Activated T-helper 1 cell treated with anti-CD3 and anti-CD28 coated beads, Interleukin-12 subunit alpha, Interleukin-12 subunit beta, Interleukin-2, Interleukin-4 antibody, amounts not matched to agents 30 ng/mL and 10 ng/mL and 1 ng/mL, durations not matched to agents 14 hours and 24 hours and 36 hours (primary cell): ENCODE results near the gene MCOLN1. TPM values are rescaled to one million over a fixed set of nuclear protein-coding genes. Genes with fewer than 3 reads are reported as not detected.

Experiments used
- DNase-seq: peaks from one replicate; pipeline ENCODE4 v3.0.0; 2021; ENCODE audit warnings: low spot score
- H3K27ac Mint-ChIP-seq: one replicate; pipeline ENCODE4 v1.8.0; 2021; ENCODE audit warnings: mild to moderate bottlenecking, mixed read lengths
- H3K27me3 Mint-ChIP-seq: one replicate; pipeline ENCODE4 v1.8.0; 2022; ENCODE audit warnings: mild to moderate bottlenecking, moderate library complexity, mixed read lengths; ENCODE audit not compliant: insufficient read depth
- H3K36me3 Mint-ChIP-seq: one replicate; pipeline ENCODE4 v1.8.0; 2021; ENCODE audit warnings: low read depth, mixed read lengths
- H3K4me1 Mint-ChIP-seq: one replicate; pipeline ENCODE4 v1.8.0; 2021; ENCODE audit warnings: low read depth, mixed read lengths
- H3K4me3 Mint-ChIP-seq: one replicate; pipeline ENCODE4 v1.8.0; 2021; ENCODE audit warnings: mild to moderate bottlenecking, moderate library complexity, mixed read lengths
- H3K9me3 Mint-ChIP-seq: one replicate; pipeline ENCODE4 v1.8.0; 2021; ENCODE audit warnings: mixed read lengths
- intact Hi-C: fragments of 100-400 bp; cut with micrococcal nuclease; formaldehyde crosslinking; loops from one replicate; pipeline ENCODE4 v1.15.1; 2024
- total RNA-seq: library from RNA; stranded (reverse); gene quantifications from 2 replicates; pipeline ENCODE4 v1.2.3, GENCODE V29; 2022

MCOLN1 gene
- total RNA-seq, 1 donor from 2014 or later: 14.0 TPM

DNA sequence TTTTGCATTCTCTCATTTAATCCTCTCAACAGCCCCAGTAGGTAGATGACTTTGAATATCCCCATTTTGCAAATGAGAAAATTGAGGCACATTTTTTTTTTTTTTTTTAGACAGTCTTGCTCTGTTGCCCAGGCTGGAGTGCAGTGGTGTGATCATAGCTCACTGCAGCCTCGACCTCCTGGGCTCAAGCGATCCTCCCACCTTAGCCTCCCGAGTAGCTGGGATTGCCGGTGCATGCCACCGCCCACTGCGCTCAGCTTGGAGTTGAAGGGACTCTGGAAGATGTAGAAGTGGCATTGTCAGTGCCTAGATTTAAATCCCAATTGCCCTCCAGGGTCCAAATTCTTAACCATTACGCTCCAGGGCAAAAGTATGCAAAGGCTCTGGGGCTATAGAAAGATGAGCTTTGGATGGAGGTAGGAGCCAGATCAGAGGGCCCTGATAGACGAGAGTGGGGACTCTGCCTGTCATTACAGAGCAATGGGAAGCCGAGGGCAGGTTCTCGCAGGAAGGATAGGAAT lies 813 bp upstream of the MCOLN1 start:
- no peak for DNase-seq
- peaks cover 8% of the 10 kb centered on the region for H3K4me1 Mint-ChIP-seq
- H3K27ac Mint-ChIP-seq: peak overlapping the region; percentile 89
- H3K27me3 Mint-ChIP-seq: peaks cover 14% of the 10 kb centered on the region
- intact Hi-C loops: loop anchor here (1.0 to 2.0 kb wide), 2 partner anchors 13 to 29 kb away; no protein-coding TSS in a partner anchor
- H3K36me3 Mint-ChIP-seq: no peaks in the 10 kb centered on the region
- H3K9me3 Mint-ChIP-seq: no peaks in the 10 kb centered on the region
- peak overlapping the region; percentile 80 for H3K4me3 Mint-ChIP-seq

DNA sequence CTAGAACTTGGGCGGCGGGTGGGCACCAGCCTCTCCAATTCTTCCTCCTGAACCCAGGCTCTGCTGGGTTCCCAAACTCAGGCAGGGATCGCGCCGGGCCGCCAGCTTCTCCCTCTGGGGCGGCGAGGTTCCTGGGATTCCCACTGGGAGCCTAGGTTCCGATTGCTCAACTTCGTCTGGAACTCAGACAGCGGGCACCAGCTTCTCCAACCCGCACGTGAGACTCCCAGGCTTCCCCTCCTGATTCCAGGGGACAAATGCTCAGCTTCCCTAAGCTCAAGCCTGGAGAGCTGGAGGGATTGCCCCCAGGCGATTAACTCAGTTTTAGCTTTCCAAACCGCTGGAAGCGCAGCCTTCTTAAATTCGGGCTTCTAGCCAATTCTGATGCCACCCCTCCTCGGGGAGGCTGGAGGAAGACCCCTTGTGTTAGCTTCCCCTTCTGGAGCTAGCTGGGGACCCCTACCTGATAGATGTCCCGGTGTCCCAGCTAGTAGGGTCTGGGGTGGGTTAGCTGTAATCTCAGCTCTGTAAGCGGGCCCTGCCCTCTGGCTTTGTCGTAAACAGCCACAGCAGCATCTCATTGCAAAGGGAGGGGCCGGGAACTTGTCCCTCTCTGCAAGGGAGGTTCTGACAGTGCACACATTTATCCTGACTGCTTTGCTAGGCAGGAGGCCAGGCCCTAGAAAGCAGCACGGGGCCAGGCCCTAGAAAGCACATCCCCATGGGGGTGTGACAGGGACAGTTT lies 671 bp downstream of the MCOLN1 start:
- DNase-seq: no peak
- Mint-ChIP-seq H3K36me3 (no peaks in the 10 kb centered on the region), H3K4me1 (peaks cover 8% of the 10 kb centered on the region), H3K27me3 (peaks cover 4% of the 10 kb centered on the region), H3K4me3 (peak overlapping the region; percentile 77), H3K9me3 (no peaks in the 10 kb centered on the region), H3K27ac (peak overlapping the region; percentile 23)
- intact Hi-C loops: loop anchor here (1.0 to 2.0 kb wide), 2 partner anchors 11 to 30 kb away; no protein-coding TSS in a partner anchor

DNA sequence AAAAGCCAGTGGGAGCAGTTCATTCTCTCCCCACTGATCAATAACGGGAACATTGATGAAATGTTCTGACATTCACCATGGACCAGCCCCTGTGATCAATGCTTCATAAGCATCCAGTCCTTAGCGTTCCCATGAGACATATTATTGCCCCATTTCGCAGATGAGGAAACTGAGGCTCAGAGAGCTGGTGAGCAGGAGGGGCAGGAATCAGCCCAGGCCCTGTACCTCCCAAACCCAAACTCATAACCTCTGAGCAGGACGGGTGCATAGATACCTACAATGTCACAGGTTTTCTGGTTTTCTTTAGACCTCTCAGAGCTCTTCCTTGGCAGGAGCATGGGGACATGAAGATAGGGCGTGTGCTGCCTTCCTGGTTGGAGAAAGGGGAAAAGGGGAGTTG lies 2.1 kb downstream of the MCOLN1 start:
- no peak overlapping the region for H3K27ac Mint-ChIP-seq
- peaks cover 8% of the 10 kb centered on the region for H3K4me1 Mint-ChIP-seq
- H3K36me3 Mint-ChIP-seq: peaks cover 3% of the 10 kb centered on the region
- H3K4me3 Mint-ChIP-seq: no peak overlapping the region
- H3K27me3 Mint-ChIP-seq: peaks cover 4% of the 10 kb centered on the region
- no peak for DNase-seq
- no peaks in the 10 kb centered on the region for H3K9me3 Mint-ChIP-seq
- intact Hi-C loops: no loop called here

DNA sequence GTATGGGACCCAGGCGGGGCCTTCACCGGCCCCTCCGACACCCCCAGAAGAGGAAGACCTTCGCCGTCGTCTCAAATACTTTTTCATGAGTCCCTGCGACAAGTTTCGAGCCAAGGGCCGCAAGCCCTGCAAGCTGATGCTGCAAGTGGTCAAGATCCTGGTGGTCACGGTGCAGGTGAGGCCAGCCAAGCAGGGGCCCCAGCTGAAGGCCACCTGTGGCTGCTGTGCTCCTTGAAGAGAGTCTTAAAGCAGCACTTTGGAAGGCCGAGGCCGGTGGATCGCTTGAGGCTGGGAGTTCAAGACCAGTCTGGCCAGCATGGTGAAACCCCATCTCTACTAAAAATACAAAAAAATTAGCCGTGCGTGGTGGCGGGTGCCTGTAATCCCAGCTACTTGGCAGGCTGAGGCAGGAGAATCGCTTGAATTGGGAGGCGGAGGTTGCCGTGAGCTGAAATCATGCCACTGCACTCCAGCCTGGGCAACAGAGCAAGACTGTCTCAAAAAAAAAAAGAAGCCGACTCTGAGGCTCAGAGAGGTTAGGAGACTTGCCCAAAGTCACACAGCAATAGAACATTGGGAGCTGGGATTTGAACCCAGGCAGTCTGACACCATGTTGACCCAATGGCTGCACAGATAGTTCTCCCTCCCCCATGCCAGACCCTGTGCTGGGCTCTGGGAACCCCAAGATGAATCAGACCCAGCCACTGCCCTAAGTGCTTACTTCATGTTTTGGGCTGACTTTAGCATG lies 2.7 kb downstream of the MCOLN1 start:
- Mint-ChIP-seq H3K4me3 (peak overlapping the region; percentile 37), H3K27me3 (peaks cover 4% of the 10 kb centered on the region), H3K36me3 (peaks cover 3% of the 10 kb centered on the region), H3K27ac (no peak overlapping the region), H3K4me1 (peaks cover 8% of the 10 kb centered on the region), H3K9me3 (no peaks in the 10 kb centered on the region)
- intact Hi-C loops: no loop called here
- DNase-seq: no peak

DNA sequence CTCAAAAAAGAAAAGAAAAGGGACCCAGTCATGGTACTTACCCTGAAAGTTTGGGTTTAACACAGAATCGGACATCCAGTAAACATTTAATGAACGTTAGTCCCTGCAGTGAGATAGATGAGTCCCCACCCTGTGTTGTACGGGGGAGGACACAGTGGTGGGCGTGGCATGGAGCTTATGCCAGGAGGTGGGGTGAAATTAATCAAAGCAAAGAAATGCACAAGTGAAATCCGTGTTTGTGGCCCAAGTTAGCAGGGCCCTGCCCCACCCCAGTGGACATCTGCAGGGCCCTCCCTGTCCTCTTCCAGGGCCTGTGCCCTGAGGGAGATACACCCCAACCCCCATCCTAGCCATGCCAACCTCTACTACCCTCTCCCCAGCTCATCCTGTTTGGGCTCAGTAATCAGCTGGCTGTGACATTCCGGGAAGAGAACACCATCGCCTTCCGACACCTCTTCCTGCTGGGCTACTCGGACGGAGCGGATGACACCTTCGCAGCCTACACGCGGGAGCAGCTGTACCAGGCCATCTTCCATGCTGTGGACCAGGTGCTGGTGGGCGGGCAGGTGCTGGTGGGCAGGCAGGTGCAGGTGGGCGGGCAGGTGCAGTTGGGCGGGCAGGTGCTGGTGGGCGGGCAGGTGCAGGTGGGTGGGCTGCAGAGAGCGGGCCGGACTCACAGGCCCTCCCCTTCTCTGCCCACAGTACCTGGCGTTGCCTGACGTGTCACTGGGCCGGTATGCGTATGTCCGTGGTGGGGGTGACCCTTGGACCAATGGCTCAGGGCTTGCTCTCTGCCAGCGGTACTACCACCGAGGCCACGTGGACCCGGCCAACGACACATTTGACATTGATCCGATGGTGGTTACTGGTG lies 3.9 kb downstream of the MCOLN1 start:
- Mint-ChIP-seq H3K27me3 (peaks cover 4% of the 10 kb centered on the region), H3K27ac (no peak overlapping the region), H3K4me1 (peaks cover 8% of the 10 kb centered on the region), H3K4me3 (no peak overlapping the region), H3K36me3 (peaks cover 4% of the 10 kb centered on the region), H3K9me3 (no peaks in the 10 kb centered on the region)
- intact Hi-C loops: no loop called here
- DNase-seq: no peak

DNA sequence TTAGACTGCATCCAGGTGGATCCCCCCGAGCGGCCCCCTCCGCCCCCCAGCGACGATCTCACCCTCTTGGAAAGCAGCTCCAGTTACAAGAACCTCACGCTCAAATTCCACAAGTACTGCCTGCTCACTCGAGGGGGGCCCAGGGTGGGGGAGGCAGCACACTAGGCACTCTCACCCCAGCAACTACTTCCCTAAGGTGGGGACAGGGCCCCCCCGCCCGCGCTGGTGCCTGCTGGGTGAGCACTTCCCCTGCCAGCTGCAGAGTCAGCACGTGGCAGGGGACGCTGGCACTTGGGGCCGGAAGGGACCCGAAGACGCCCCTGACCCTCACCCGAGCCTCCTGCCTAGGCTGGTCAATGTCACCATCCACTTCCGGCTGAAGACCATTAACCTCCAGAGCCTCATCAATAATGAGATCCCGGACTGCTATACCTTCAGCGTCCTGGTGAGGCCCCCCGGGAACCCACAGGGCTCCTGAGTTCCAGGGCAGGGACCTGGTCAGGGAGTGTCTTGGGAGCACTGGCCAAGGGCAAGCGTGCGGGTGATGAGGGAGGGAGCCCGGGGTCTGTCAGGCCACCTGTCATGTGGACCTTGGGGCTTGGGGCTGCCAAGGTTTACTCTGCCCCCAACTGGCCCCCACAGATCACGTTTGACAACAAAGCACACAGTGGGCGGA lies 5.2 kb downstream of the MCOLN1 start:
- no peak for DNase-seq
- Mint-ChIP-seq H3K9me3 (no peaks in the 10 kb centered on the region), H3K36me3 (peaks cover 6% of the 10 kb centered on the region), H3K27ac (no peak overlapping the region), H3K4me1 (no peaks in the 10 kb centered on the region), H3K27me3 (no peaks in the 10 kb centered on the region), H3K4me3 (no peak overlapping the region)
- intact Hi-C loops: no loop called here

DNA sequence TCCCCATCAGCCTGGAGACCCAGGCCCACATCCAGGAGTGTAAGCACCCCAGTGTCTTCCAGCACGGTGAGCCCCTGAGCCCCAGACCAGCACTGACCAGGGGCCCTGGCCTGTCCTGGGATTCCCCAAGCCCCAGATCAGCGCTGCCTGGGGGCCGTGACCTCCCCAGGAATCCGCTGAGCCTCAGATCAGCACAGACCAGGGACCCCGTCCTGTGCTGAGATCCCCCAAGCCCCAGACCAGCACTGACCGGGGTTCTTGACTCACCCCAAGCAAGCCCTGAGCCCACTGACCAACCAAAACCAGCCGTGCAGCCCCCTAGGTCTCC lies 5.7 kb downstream of the MCOLN1 start:
- H3K4me3 Mint-ChIP-seq: no peak overlapping the region
- intact Hi-C loops: no loop called here
- H3K9me3 Mint-ChIP-seq: no peaks in the 10 kb centered on the region
- no peak for DNase-seq
- H3K4me1 Mint-ChIP-seq: no peaks in the 10 kb centered on the region
- H3K36me3 Mint-ChIP-seq: peaks cover 6% of the 10 kb centered on the region
- no peak overlapping the region for H3K27ac Mint-ChIP-seq
- H3K27me3 Mint-ChIP-seq: no peaks in the 10 kb centered on the region

DNA sequence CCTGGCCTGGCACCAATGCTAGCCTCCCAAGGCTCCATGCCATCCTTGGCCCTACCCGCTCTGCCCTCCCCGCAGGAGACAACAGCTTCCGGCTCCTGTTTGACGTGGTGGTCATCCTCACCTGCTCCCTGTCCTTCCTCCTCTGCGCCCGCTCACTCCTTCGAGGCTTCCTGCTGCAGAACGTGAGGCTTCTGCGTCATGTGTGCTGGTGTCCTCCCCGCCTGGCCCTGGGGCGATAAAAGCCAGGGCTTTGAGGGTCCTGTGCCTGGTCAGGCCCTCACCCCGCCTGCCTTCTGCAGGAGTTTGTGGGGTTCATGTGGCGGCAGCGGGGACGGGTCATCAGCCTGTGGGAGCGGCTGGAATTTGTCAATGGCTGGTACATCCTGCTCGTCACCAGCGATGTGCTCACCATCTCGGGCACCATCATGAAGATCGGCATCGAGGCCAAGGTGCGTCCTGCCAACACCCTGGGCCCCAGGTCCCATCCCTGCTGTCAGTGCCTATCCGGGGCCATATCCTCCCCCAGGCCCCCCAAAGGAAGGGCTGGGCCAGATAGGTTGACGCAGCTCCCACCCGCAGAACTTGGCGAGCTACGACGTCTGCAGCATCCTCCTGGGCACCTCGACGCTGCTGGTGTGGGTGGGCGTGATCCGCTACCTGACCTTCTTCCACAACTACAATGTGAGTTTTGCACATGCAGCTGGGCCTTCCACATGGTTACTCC lies 6.3 kb downstream of the MCOLN1 start:
- Mint-ChIP-seq H3K36me3 (peaks cover 6% of the 10 kb centered on the region), H3K27ac (no peak overlapping the region), H3K9me3 (no peaks in the 10 kb centered on the region), H3K4me1 (no peaks in the 10 kb centered on the region), H3K27me3 (no peaks in the 10 kb centered on the region), H3K4me3 (no peak overlapping the region)
- no peak for DNase-seq
- intact Hi-C loops: no loop called here

DNA sequence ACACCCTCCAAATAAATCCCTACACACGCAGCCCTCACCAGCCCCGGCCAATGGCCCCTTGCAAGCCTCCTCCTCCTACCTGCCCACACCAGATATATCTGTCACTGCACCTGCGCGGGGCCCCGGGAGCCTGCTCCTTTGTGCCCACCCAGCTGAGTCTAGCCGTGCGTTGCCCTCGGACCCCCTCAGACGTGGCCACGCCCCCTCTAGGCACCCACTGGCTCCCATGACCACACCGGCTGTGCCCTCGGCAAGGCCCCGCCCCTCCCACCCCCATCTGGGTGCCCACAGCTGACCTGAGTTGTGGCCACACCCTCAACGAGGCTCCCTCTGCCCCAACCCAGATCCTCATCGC lies 6.8 kb downstream of the MCOLN1 start:
- no peaks in the 10 kb centered on the region for H3K4me1 Mint-ChIP-seq
- DNase-seq: no peak
- intact Hi-C loops: no loop called here
- H3K27ac Mint-ChIP-seq: no peak overlapping the region
- H3K4me3 Mint-ChIP-seq: no peak overlapping the region
- H3K9me3 Mint-ChIP-seq: no peaks in the 10 kb centered on the region
- no peaks in the 10 kb centered on the region for H3K27me3 Mint-ChIP-seq
- peaks cover 6% of the 10 kb centered on the region for H3K36me3 Mint-ChIP-seq

DNA sequence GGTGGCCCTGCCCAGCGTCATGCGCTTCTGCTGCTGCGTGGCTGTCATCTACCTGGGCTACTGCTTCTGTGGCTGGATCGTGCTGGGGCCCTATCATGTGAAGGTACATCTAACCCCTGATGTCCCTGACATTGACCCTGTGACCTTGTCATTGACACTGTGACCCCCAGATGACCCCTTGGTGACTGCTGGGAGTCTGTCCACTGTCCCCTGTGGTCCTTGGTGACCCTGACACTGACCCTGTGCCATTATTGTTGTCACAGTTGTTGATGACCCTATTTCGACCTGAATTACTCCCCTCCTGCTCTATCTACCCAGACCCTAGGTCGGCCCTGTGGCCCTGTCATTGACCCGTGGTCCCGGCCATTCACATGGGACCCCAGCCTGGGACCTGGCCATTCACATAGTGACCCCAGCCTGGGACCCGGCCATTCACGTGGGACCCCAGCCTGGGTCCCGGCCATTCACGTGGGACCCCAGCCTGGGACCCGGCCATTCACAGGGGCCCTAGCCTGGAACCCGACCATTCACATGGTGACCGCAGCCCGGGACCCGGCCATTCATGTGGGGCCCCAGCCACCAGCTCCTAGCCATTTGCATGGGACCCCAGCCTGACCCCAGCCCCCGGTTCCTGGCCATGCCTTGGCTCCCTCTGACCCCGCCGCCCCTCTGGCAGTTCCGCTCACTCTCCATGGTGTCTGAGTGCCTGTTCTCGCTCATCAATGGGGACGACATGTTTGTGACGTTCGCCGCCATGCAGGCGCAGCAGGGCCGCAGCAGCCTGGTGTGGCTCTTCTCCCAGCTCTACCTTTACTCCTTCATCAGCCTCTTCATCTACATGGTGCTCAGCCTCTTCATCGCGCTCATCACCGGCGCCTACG lies 7.4 kb downstream of the MCOLN1 start:
- intact Hi-C loops: no loop called here

DNA sequence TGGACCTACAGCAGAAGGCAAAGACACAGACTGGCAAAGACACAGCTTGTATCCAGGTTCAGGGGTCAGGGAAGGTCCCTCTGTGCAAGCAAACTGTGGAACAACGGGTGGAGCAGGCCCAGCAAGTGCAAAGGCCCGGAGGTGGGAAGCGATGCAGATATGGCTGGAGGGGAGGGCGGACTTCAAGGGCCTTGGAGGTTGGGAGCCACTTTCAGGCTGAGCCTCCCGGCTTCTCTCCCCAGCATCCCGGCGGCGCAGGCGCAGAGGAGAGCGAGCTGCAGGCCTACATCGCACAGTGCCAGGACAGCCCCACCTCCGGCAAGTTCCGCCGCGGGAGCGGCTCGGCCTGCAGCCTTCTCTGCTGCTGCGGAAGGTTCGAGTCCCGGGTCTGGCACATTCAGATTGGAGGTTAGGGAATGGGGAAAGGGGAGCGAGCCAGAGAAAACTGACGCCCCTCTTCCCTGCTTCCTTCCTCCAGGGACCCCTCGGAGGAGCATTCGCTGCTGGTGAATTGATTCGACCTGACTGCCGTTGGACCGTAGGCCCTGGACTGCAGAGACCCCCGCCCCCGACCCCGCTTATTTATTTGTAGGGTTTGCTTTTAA lies 11.0 kb downstream of the MCOLN1 start:
- Mint-ChIP-seq H3K4me3 (peak overlapping the region; percentile 95), H3K4me1 (peaks cover 14% of the 10 kb centered on the region), H3K27me3 (no peaks in the 10 kb centered on the region), H3K36me3 (peaks cover 13% of the 10 kb centered on the region), H3K27ac (peak overlapping the region; percentile 72), H3K9me3 (no peaks in the 10 kb centered on the region)
- DNase-seq: no peak
- intact Hi-C loops: no loop called here

More for the DNA sequence above, 7.4 kb downstream of the MCOLN1 start:
- no peak overlapping the region for H3K27ac Mint-ChIP-seq
- H3K4me1 Mint-ChIP-seq: no peaks in the 10 kb centered on the region
- no peaks in the 10 kb centered on the region for H3K9me3 Mint-ChIP-seq
- H3K27me3 Mint-ChIP-seq: no peaks in the 10 kb centered on the region
- DNase-seq: no peak
- H3K36me3 Mint-ChIP-seq: peaks cover 6% of the 10 kb centered on the region
- H3K4me3 Mint-ChIP-seq: no peak overlapping the region
